Stimulated activated naive B cell treated with anti-CD40 and anti-IgM and Interleukin-4, amounts not matched to agents 10 μg/mL and 1 μg/mL and 100 μg/mL, for 72 hours (primary cell): Measurements from ENCODE around the gene GAS2L1.
A peak's percentile ranks its signal among the peaks of the same experiment; 100 is the strongest.

Experiments used
- ATAC-seq, 2 donors: fragments of 150-1000 bp; cut with Tn5 transposase; replicated peaks; 2 replicates each; pipeline ENCODE4 v1.10.0; 2021; ENCODE audit warnings: moderate library complexity in 1 of 2
- DNase-seq: peaks from one replicate; pipeline ENCODE4 v3.0.0; 2021
- H3K27ac Mint-ChIP-seq: one replicate; pipeline ENCODE4 v1.8.0; 2022; ENCODE audit warnings: mild to moderate bottlenecking, mixed read lengths
- H3K27me3 Mint-ChIP-seq, 2 donors: one replicate each; pipeline ENCODE4 v1.8.0; 2022; ENCODE audit warnings: mixed read lengths in 2 of 2
- H3K36me3 Mint-ChIP-seq, 2 donors: one replicate each; pipeline ENCODE4 v1.8.0; 2022; ENCODE audit warnings: mixed read lengths in 2 of 2, mild to moderate bottlenecking in 1 of 2
- H3K4me1 Mint-ChIP-seq, 2 donors: one replicate each; pipeline ENCODE4 v1.8.0; 2022; ENCODE audit warnings: mixed read lengths in 2 of 2, mild to moderate bottlenecking in 1 of 2
- H3K4me3 Mint-ChIP-seq, 2 donors: one replicate each; pipeline ENCODE4 v1.8.0; 2022; ENCODE audit warnings: mild to moderate bottlenecking in 2 of 2, mixed read lengths in 2 of 2, moderate library complexity in 1 of 2
- H3K9me3 Mint-ChIP-seq, 2 donors: one replicate each; pipeline ENCODE4 v1.8.0; 2022; ENCODE audit warnings: mixed read lengths in 2 of 2, mild to moderate bottlenecking in 1 of 2

Gene GAS2L1

DNA sequence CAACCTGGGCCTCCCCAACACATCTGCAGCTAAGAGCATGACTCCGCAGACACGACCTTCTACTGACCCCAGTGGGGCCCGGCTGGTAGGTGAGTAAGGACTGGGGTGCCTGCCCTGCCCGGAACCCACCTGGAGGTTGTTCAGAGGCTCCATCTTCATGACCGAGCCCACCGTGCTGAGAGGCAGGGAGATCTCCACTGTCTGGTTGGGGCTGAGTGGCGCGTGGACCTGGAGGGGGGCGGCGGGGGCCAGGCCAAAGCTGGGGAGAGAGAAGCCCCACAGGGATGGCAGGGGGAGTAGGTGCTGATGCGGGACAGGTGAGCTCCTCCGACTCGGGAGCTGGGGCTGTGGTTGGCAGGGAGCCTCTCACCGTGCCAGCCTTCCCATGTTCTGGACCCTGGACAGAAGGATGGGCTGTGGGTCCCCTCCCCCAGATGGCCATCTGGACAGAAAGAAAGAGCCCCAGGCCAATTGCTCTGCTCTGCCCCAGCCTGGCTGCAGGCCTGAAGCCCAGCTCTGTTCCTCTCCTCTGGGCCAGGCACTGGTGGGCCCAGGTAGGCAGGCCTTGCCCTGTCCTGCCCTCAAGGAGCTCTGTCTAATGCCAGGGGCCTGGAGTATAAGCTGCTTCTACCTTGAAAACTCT is 25.3 kb downstream of the GAS2L1 start:
- Mint-ChIP-seq H3K36me3 (peaks cover 46 to 73% of the 10 kb centered on the region in 2 donors), H3K27ac (peak overlapping the region; percentile 77), H3K4me1 (peaks cover 12 to 17% of the 10 kb centered on the region in 2 donors), H3K27me3 (no peaks in the 10 kb centered on the region), H3K9me3 (no peaks in the 10 kb centered on the region), H3K4me3 (no peak overlapping the region)
- no peak for ATAC-seq
- DNase-seq = no peak

DNA sequence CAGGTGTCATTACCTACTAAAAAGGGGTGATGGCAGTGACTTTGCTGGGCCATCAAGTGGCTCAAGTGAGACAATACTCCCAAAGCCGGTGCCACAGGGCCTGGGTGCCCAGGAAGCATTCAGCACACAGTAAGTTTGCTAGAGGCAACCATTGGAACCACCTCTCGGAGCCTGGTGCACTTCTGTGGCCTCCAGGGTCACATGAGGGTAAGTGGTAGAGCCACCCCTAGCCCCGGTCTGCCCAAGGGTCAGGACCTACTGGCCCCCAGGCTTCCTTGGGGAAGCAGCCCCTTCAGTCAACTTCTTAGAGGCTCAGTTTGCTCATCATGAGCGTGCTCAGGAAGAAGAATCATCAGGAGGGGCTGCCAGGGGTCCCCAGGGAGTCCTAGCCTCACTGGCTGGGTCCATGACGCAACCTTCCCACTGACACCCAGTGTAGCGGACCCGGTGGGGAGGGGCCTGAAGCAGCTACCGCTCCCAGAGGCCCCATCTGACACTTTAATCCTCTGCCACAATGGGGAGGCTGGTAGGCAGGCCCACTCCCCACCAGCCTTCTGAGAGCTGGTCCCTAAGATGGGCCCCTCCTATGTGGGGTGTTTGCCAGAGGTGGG is 26.5 kb downstream of the GAS2L1 start:
- Mint-ChIP-seq H3K4me3 (no peak overlapping the region), H3K27ac (peak overlapping the region; percentile 22), H3K36me3 (peaks cover 46 to 75% of the 10 kb centered on the region in 2 donors), H3K27me3 (no peaks in the 10 kb centered on the region), H3K9me3 (no peaks in the 10 kb centered on the region), H3K4me1 (peaks cover 16 to 22% of the 10 kb centered on the region in 2 donors)
- DNase-seq (no peak), ATAC-seq (no peak)

DNA sequence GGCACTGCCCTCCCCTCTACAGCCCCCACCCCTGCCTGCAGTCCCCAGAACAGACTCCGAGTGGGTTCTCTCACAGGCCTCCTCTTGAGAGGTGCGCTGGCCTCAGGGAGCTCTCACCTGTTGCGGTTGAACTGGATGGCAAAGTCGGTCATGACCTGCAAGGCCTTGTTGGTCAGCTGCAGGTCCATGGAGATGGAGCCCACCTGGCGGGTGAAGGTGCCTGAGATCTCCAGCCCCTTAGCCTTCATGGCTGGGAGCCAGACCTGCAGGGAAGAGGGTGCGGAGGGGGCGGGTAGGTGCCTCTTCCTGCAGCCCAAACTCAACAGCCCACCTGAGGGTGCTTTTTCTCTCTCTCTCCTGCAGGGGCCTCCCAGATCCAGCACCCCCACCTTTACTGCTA is 27.7 kb downstream of the GAS2L1 start:
- no peak overlapping the region for H3K4me3 Mint-ChIP-seq
- DNase-seq (no peak), ATAC-seq (no peak)
- H3K9me3 Mint-ChIP-seq = no peaks in the 10 kb centered on the region
- peak overlapping the region; percentile 85 for H3K27ac Mint-ChIP-seq
- peaks cover 22 to 29% of the 10 kb centered on the region in 2 donors for H3K4me1 Mint-ChIP-seq
- peaks cover 50 to 76% of the 10 kb centered on the region in 2 donors for H3K36me3 Mint-ChIP-seq
- H3K27me3 Mint-ChIP-seq = no peaks in the 10 kb centered on the region

DNA sequence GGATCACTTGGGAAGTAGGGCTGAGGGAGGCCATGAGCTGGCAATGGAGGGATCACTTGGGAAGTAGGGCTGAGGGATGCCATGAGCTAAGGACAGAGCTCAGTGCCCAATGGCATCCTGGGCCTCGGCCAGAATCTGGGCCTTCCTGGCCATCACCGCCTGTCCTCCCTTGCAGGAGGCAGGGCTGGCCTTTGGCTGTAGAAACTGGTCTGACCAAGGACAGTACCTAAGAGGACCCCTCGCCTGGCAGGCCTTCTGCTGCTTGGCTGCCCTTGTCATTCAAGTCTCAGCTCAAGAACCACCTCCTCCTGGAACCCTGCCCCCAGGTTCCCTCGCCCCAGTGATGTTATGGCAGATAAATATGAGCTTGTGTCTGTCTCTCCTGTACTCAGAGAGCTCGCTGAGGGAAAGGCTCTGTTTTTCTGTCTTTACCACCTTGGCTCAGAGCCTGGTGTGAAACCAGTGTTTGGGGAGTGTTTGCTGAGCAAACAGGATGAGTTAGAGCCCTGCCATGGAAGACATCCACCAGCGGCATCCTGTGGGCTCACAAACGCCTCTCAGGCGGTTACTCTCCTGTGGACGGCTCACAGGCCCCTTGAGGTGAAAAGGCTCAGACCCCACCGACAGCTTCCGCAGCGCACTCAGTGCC is 28.4 kb downstream of the GAS2L1 start:
- Mint-ChIP-seq H3K27ac (peak overlapping the region; percentile 85), H3K4me1 (peaks cover 29 to 33% of the 10 kb centered on the region in 2 donors), H3K4me3 (no peak overlapping the region), H3K27me3 (no peaks in the 10 kb centered on the region), H3K9me3 (no peaks in the 10 kb centered on the region), H3K36me3 (peaks cover 53 to 77% of the 10 kb centered on the region in 2 donors)
- DNase-seq (no peak), ATAC-seq (no peak)

DNA sequence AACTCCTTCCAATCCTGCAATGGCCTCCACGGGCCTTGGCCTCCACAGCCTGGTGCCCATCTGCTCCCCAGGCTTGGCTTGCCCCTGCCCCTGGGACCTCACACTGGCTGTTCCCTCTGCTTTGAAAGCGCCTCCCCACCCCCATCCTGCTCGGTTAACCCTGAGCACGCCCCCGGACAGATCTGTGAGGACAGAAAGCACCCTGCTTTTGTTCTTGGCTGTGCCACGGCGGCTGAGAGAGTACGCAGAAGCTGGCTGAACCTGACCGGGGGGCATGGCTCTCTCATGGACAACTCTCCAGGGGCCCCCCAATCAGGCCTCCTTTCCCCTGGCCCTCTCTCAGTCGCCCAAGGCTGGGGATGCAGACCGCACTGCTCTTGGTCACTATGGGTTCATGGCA is 29.2 kb downstream of the GAS2L1 start:
- Mint-ChIP-seq H3K27ac (peak overlapping the region; percentile 91), H3K36me3 (peaks cover 55 to 85% of the 10 kb centered on the region in 2 donors)

DNA sequence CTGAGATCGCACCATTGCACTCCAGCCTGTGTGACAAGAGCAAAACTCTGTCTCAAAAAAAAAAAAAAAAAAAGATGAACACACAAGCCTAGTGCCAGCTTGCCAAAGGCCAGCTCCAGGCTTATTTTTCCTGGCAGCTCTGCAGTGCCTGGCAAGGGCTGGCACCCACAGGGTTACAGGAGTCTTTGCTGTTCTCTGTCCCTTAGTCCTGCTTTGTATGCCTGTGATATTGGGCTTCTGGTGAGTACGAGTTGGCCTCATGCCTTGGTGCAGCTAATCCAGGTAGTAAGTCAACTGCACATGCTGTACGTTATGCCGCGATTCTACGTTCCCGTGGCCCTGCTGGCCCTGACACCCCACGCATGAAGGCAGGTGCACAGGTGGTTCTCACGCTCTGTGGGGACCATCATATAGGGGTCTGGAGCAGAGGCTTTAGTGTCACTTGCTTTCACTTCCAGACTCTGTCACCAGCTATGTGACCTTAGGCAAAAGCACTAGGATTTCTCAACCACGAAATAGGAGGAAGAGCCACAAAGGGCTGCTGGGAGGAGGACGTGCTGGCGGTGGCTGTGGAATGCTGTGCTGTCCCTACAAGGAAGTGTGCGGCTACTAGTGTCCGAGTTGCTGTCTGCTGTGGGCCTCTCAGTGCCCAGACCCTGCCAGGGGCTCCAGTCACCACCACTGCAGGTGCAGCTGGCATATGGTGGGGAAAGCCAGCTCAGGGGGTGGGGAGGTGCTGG is 30.5 kb downstream of the GAS2L1 start:
- ATAC-seq (no peak), DNase-seq (no peak)
- peaks cover 59 to 82% of the 10 kb centered on the region in 2 donors for H3K36me3 Mint-ChIP-seq
- H3K9me3 Mint-ChIP-seq = no peaks in the 10 kb centered on the region
- no peaks in the 10 kb centered on the region for H3K27me3 Mint-ChIP-seq
- H3K4me3 Mint-ChIP-seq = no peak overlapping the region
- peaks cover 28 to 33% of the 10 kb centered on the region in 2 donors for H3K4me1 Mint-ChIP-seq
- peak overlapping the region; percentile 81 for H3K27ac Mint-ChIP-seq

More for the DNA sequence above, 29.2 kb downstream of the GAS2L1 start:
- DNase-seq (no peak), ATAC-seq (no peak)
- H3K4me3 Mint-ChIP-seq = peak overlapping the region in 1 of 2 donors; percentile 13
- H3K4me1 Mint-ChIP-seq = peaks cover 29 to 33% of the 10 kb centered on the region in 2 donors
- no peaks in the 10 kb centered on the region for H3K27me3 Mint-ChIP-seq
- no peaks in the 10 kb centered on the region for H3K9me3 Mint-ChIP-seq

DNA sequence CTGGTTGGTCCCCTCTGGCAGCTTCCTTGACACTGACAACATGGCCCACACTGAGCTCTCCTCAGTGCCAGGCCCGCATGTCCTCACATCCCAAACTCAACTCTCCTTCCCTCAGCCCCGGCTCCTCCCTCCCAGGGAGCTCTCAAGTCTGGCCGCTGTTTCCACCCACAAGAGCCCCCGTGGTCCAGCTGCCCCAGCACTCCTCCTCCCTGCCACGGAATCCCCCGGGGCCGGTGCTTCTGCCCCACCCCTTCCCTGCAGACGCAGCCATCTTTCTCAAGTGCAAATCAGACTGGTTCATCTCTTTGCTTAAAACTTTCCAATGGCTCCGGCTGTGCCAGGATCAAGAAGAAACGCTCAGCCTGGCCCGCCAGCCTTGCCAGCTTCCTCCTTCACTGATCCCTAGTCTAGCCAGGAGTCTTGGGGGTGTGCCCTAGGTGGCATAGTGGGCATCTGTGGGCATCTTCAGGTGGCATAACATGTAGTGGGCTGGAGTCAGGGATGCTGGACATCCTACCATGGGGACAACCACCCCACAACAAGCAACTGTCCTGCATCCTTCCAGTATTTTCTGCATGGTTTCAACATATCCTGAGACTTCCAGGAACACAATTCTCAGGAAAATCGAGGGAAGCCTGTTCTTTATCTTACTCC is 31.3 kb downstream of the GAS2L1 start:
- Mint-ChIP-seq H3K27me3 (no peaks in the 10 kb centered on the region), H3K4me1 (peaks cover 28 to 33% of the 10 kb centered on the region in 2 donors), H3K27ac (peak overlapping the region; percentile 81), H3K36me3 (peaks cover 66 to 83% of the 10 kb centered on the region in 2 donors), H3K4me3 (no peak overlapping the region), H3K9me3 (no peaks in the 10 kb centered on the region)
- ATAC-seq (no peak), DNase-seq (no peak)

DNA sequence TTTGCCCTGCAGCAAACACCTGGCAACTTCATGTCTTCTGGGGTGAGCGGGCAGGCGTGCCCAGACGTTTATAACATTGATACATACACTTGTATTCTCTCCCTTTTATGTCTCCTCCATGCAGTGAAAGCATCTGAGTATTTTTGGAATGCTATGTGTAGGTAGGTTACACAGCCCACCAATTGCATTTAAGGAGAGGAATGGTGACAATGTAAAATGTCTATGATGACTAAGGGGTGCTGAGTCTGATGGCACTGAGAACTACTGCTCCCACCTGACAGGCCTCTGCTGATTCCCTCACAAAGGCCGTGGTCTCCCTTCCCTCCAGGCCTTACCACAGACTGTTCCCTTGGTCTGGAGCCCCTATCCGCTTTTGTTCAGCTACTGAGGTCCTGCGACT is 31.9 kb downstream of the GAS2L1 start:
- no peak for ATAC-seq
- peaks cover 66 to 84% of the 10 kb centered on the region in 2 donors for H3K36me3 Mint-ChIP-seq
- no peak overlapping the region for H3K4me3 Mint-ChIP-seq
- DNase-seq = no peak
- H3K9me3 Mint-ChIP-seq = no peaks in the 10 kb centered on the region
- peak overlapping the region; percentile 92 for H3K27ac Mint-ChIP-seq
- H3K4me1 Mint-ChIP-seq = peaks cover 25 to 30% of the 10 kb centered on the region in 2 donors
- no peaks in the 10 kb centered on the region for H3K27me3 Mint-ChIP-seq

DNA sequence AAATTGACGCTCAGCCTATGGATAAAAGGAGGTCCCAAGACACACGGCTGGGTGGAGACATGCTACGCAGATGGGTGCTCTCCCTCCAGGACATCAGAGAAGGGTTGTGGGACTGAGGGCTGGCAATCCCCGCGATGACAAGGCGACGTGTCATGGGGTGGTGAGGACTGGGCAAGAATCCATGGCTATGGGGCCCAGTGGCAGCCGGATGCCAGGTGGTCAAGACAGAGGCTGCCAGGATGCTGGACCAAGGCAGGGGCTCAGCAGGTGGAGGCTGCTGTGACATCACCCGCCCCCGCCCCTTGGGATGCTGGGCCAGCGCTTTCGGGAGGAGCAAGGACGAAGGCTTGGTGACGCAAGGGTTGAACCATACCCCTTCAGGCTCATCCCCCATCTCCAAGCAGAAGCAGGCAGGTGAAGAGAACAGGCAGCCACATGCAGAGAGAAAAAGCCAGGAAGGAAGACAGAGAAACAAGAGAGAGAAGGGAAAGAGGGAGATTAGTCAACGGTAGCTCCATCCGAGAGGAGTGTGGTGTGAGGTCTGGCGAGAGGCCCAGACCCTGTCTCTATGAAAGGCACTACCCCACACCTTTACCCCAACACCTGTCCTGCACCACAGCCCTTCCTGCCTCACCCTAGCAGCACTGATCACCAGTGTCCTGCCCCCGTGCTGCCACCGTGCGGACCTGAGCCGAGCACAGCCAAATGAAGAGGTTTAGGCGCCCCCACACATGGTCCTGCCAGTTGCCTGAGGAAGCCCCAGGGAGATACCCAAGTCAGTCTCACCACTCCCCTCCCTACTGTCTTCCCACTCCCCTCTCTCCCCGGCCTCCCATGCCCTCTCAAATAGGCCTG is 33.2 kb downstream of the GAS2L1 start:
- ATAC-seq (no peak), DNase-seq (no peak)
- Mint-ChIP-seq H3K9me3 (no peaks in the 10 kb centered on the region), H3K27ac (peak overlapping the region; percentile 92), H3K4me1 (peaks cover 23 to 28% of the 10 kb centered on the region in 2 donors), H3K27me3 (no peaks in the 10 kb centered on the region), H3K4me3 (no peak overlapping the region), H3K36me3 (peaks cover 68 to 83% of the 10 kb centered on the region in 2 donors)

DNA sequence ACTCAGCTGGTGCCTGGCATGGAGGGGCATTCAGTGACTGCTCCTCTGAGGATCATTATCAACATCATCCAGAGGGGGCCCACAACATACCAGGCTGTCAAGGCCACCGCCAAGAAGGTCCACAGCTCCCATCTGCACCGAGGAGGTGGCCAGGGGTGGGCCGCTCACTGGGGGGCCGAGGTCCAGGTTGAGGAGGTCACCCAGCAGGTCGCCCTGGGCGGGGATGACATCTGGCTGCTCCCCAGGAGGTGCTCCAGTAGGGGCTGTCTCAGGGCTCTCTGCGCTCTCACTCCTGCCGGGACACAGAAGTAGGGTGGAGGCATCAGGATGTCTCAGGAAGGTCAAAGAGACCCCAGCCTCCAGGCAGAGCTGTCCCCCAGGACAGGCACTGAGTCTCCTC is 34.1 kb downstream of the GAS2L1 start:
- H3K4me3 Mint-ChIP-seq = no peak overlapping the region
- DNase-seq (no peak), ATAC-seq (no peak)
- H3K36me3 Mint-ChIP-seq = peaks cover 65 to 77% of the 10 kb centered on the region in 2 donors
- H3K9me3 Mint-ChIP-seq = no peaks in the 10 kb centered on the region
- peaks cover 20 to 25% of the 10 kb centered on the region in 2 donors for H3K4me1 Mint-ChIP-seq
- H3K27me3 Mint-ChIP-seq = no peaks in the 10 kb centered on the region
- peak overlapping the region; percentile 75 for H3K27ac Mint-ChIP-seq

DNA sequence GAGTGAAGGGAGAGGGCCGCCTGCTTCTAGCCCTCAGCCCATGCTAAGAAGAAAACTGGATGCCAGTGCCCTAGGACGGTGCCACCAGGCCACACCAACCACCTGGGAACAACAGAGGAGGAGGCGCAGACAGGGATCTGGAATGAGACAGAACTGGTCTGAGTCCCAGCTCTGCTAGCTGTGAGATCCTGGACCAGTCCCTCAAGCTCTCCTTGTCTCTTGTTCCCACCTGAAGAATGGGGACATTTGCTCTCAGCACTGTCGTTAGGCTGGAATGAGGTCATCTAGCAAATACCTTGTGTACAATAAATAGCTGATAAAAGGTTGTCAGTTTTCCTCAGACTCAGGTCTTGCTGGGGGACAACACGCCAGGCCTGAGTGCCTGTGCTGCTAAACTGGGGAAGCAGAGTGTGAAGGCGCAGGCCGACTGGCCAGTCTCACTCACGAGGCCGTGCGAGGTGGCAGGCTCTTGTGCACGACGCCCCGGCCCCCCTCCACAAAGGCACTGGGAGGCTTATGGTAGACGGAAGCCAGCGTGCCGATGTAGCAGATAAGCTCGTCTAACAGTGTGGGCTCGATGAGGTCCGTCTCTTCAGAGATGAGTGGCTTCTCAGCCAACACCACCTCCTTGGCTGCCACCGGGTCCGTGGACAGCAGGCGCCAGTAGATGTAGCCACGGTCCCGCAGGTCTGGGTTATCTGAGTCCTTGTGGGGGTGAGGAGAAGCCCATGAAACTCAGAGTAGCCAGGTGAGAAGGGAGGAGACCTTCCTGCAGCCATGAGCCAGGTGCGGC is 34.8 kb downstream of the GAS2L1 start:
- Mint-ChIP-seq H3K4me3 (no peak overlapping the region), H3K36me3 (peaks cover 60 to 75% of the 10 kb centered on the region in 2 donors), H3K27ac (peak overlapping the region; percentile 5), H3K27me3 (no peaks in the 10 kb centered on the region), H3K4me1 (peaks cover 18% of the 10 kb centered on the region in 2 donors), H3K9me3 (no peaks in the 10 kb centered on the region)
- no peak for DNase-seq
- no peak for ATAC-seq

DNA sequence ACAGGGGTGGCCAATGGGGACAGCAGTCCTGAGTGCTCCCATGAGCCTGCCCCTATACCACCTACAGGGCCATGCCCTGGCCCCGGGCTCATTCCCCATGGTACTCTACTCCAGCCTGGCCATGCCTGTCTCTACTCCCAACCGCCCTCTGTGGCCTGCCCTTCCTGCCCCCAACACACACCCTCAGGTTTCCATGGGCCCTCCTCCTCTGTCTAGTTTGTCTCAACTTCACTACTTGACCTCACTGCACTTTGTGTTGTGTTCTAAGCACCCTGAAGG is 35.3 kb downstream of the GAS2L1 start:
- peaks cover 17% of the 10 kb centered on the region in 2 donors for H3K4me1 Mint-ChIP-seq
- peaks cover 58 to 77% of the 10 kb centered on the region in 2 donors for H3K36me3 Mint-ChIP-seq
- DNase-seq = no peak
- peak in 1 of 2 donors; percentile 32 for ATAC-seq
- H3K4me3 Mint-ChIP-seq = no peak overlapping the region
- H3K27ac Mint-ChIP-seq = peak overlapping the region; percentile 89
- no peaks in the 10 kb centered on the region for H3K27me3 Mint-ChIP-seq
- H3K9me3 Mint-ChIP-seq = no peaks in the 10 kb centered on the region

DNA sequence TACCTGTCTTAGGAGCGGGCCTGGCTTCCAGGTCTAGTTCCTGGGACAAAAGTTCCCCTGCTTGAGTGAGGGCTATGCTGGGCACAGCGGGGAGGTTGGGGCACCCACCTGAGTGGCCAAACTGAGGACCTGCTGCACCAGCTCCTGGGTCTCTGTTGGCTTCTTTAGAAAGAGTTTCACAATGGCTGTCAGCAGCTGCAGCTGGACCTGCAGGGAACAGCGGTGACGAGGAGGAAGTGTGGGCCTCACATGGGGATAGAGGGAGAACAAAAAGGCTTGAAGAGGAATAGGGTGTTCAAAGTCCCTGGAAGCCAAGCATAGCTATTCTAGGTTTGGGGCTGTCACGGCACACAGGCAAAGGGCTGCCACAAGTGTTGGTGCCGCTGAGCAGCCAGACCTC is 35.7 kb downstream of the GAS2L1 start:
- DNase-seq (no peak), ATAC-seq (no peak)
- no peaks in the 10 kb centered on the region for H3K27me3 Mint-ChIP-seq
- no peak overlapping the region for H3K4me3 Mint-ChIP-seq
- H3K36me3 Mint-ChIP-seq = peaks cover 58 to 77% of the 10 kb centered on the region in 2 donors
- peaks cover 16 to 18% of the 10 kb centered on the region in 2 donors for H3K4me1 Mint-ChIP-seq
- H3K9me3 Mint-ChIP-seq = no peaks in the 10 kb centered on the region
- no peak overlapping the region for H3K27ac Mint-ChIP-seq
